Activated T-cell treated with anti-CD3 and anti-CD28 coated beads for 48 hours (primary cell): ENCODE measurements around the gene CARD11.

Experiments used
- DNase-seq: peaks from one replicate; pipeline ENCODE4 v3.0.0-alpha.2; 2020; ENCODE audit warnings: low read depth

Gene CARD11

GRCh38 chr7:2981103-2981480 is 62.6 kb downstream of the CARD11 start:
- no peak for DNase-seq

DNA sequence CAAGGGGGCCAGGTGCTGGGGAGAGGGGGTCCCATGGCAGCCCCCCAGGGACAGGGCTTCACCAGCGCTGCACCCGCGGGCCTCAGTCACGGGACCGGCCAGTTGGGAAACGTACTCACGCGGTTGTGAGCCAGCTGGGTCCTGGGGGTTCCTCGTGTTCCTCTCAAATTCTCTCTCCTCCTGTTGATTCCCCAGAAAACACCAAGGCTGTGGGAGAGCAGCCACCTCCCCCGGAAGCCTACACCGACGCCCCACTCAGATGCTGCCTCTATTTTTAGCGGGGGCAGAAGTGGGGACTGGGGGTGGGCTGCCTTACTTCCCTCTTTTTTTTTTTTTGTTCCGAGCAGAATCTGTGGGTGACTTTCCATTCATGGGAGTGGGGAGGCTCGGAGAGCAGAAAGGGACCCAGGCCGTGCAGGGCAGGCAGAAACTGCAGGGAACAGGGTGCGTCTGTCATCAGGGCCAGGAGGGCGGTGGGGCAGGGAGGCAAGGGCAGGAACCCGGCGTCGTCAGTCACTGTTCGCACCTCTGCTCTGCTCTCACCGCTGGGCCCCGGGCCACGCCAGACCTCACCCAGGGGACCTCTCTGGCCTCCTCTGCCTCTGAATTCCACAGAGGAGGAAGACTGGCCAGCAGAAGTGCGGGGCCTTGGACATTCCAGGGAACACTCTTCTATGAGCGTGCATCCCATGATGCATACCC is 63.1 kb downstream of the CARD11 start:
- no peak for DNase-seq

DNA sequence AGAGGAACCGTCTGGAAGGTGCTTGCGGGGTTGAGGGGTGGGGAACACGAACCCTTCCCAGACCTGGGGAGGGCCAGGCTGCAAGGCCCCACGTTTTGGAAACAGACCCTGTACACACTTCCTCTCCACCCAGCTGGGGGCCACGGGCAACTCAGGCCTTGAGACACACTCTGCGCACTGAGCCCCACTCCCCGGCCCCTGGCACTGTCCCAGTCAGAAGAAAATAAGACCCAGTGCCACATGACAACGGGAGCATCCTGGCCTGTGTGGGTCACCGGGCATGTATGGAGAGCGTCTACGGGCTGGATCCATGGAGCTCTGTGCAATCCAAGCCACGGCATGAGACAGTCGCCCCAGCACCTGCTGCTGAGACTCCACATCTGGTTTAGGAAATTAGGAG is 63.7 kb downstream of the CARD11 start:
- DNase-seq: no peak

DNA sequence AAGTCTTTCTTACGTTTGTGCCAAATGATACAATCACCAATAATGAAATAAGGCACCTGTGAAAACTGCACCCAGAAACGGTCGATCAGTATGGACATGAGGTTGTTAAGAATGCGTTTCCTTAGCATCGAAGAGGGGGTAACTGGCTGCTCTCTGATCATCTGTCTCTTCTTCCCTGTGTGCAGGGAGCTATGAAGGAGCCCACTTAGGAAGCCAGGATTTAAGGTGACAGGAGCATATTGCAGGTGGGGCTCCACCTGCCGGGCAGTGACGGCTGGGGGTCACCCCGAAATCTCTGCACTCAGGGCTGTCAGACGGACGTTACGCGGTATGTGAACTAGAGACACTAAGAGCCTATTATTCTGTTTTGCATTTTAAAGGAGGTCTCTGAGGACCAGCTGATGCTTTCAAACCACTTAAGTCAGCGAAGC is 64.5 kb downstream of the CARD11 start:
- no peak for DNase-seq

- peak; percentile 82 for DNase-seq
Measured at GRCh38 chr7:2978408-2978807, 65.3 kb downstream of the CARD11 start.

- no peak for DNase-seq
Measured at GRCh38 chr7:2975821-2976371, 67.8 kb downstream of the CARD11 start.

- DNase-seq: no peak
Measured at GRCh38 chr7:2974093-2974819, 69.4 kb downstream of the CARD11 start.

DNA sequence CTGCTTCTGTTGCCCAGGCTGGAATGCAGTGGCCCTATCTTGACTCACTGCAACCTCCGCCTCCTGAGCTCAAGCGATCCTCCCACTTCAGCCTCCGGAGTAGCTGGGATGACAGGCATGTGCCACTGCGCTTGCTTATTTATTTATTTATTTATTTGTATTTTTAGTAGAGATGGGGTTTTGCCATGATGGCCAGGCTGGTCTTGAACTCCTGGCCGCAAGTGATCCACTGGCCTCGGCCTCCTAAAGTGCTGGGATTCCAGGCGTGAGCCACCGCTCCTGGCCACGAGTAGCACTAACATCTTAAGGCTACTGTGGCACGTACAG is 70.9 kb downstream of the CARD11 start:
- DNase-seq: no peak

DNA sequence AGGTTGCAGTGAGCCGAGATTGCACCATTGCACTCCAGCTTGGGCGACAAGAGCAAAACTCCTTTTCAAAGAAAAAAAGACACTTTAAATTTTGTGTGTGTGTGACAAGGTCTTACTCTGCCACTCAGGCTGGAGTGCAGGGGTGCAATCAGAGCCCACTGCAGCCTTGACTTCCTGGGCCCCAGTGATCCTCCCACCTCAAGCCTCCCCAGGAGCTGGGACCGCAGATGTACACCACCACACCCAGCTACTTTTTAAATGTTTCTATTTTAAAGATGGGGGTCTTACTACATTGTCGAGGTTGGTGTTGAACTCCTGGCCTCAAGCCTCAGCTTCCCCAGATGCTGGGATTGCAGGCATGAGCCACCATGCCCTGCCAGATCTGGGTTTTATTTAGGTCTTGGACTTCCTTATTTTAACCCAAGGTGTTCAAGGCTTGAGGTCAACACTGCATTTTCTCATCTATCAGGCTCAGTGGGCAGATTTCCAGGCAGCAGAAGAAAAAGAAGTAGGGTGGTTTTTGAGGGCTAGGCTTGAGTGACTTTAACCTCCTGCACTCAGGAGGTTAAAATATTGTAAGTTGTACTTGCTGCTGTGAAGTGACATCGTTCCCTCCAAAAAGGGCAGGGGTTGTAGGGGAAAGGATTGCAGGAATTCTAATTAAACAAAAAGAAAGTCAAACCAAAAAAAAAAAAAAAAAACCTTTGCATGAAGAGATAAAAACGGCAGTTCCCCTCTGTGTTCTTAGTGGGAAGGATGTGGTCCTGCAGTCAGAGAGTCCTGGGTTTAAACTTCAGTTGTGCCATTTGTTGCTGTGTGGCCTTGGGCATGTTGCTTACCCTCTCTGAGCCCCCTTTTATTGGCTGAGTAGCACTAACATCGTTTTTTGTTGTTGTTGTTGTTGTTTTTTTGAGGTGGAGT is 71.5 kb downstream of the CARD11 start:
- no peak for DNase-seq

- no peak for DNase-seq
Measured at GRCh38 chr7:2970861-2971260, 72.8 kb downstream of the CARD11 start.

DNA sequence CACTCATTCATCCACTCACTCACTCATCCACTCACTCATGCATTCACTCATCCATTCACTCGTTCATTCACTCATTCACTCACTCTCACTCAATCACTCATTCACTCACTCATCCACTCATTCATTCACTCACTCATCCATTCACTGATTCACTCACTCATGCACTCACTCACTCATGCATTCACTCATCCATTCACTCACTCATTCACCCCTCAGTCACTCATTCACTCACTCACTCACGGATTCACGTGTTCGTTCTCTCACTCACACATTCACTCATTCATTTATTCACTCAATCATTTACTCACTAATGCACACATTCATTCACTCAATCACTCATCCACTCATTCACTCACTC is 73.4 kb downstream of the CARD11 start:
- no peak for DNase-seq

GRCh38 chr7:2969398-2970306 is 74.0 kb downstream of the CARD11 start:
- no peak for DNase-seq

DNA sequence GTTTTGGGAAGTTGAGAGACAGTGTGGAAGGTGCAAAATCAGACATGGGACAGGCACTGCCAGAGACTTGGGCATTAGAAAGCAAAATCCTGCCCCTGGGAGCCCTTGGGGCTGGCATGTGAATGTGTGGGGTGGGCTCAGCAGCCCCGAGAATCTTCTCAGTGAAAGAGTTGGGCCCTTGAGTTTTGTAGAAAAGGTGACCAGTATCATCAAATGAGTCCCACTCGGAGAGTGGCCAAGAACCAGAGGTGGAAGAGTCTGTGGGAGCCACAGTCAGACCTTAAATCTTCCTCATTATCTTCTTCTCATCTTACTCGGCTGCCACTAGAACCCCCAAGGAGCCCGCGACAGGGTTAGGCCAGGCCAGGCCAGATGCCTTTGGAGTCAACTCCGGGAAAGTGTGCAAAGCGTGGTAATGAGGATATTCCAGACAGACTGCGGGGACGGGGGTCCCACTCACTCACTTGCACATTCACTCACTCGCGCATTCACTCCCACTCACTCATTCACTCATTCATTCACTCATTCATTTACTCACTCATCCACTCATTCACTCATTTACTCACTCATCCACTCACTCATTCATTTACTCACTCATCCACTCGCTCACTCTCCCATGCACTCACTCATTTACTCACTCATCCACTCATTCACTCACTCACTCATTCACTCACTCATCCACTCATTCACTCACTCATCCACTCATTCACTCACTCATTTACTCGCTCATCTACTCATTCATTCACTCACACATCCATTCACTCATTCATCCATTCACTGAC is 74.9 kb downstream of the CARD11 start:
- no peak for DNase-seq

- DNase-seq: no peak
Measured at GRCh38 chr7:2968176-2968575, 75.5 kb downstream of the CARD11 start.

DNA sequence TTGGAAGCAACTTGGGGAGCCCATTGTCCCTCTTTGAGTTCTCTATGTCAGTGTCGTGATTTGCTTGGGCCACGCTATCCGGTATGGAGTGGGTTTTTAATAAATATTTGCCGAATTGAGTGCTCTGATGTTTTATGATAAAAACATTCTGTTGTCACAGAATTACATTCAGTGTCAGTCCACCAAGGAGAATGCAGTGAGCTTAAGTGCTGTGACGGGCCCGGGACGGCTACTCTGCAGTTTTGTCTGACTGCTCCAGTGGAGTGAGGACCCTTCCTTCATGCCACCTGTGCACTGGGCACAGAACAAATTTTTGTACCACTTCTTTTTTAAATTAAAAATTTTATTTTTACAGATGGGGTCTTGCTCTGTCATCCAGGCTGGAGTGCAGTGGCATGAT is 76.0 kb downstream of the CARD11 start:
- no peak for DNase-seq

GRCh38 chr7:2967253-2967652 is 76.4 kb downstream of the CARD11 start:
- DNase-seq: no peak

DNA sequence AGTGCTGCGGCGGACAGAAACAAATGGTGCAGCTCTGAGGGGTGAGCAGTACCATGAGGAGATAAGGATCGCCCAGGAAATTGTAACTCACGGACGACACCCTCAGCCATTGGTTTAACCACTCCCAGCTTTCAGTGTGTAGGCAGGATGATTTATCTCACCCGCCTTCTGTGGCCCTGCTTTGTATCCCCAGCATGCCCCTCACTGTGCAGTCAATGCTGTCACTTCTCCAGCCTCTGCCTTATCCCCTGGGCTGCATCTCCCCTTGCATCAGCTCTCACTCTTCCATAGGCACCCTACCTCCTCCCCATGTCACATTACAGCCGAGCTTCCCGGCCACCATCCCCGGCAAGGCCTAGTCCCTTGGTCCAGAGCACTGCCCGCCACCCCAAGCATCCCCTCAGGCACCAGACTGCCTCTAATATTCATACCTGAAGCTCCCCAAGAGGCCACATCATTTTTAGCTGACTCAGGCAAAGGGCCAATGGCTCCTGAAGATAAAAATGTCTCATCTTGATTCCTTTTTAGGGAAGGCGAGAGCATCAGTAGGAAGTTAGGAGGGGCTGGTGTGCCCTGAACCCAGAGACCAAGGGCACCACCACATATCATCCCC is 77.1 kb downstream of the CARD11 start:
- DNase-seq: no peak

GRCh38 chr7:2965745-2966270 is 77.9 kb downstream of the CARD11 start:
- DNase-seq: no peak

GRCh38 chr7:2965301-2965700 is 78.4 kb downstream of the CARD11 start:
- DNase-seq: no peak

- no peak for DNase-seq
Measured at GRCh38 chr7:2964208-2964607, 79.5 kb downstream of the CARD11 start.
